DOHH2 (cell line): ENCODE data around the gene DOCK11.

Source experiments
- H3F3A ChIP-seq: fragments of 200-600 bp; sonication (generic), shearing (Covaris generic); 2 replicates; pipeline ENCODE4 v1.6.0; 2016; ENCODE audit warnings: antibody characterized with exemption, mild to moderate bottlenecking; ENCODE audit not compliant: control insufficient read depth, insufficient read depth
- H3K27ac ChIP-seq: fragments of 200-600 bp; sonication (generic); 2 replicates; pipeline ENCODE4 v1.5.1; 2014; ENCODE audit warnings: low read depth, mild to moderate bottlenecking, low read length, moderate library complexity
- H3K27me3 ChIP-seq: fragments of 200-600 bp; sonication (generic); 2 replicates; pipeline ENCODE4 v1.6.1; 2014; ENCODE audit warnings: mild to moderate bottlenecking, low read length, mixed read lengths; ENCODE audit not compliant: control insufficient read depth
- H3K36me3 ChIP-seq: fragments of 200-600 bp; sonication (generic); 2 replicates; pipeline ENCODE4 v1.6.1; 2014; ENCODE audit warnings: mild to moderate bottlenecking, low read length, moderate library complexity, mixed read lengths; ENCODE audit not compliant: control insufficient read depth
- H3K4me1 ChIP-seq: fragments of 200-600 bp; sonication (generic); 2 replicates; pipeline ENCODE4 v1.6.1; 2014; ENCODE audit warnings: mild to moderate bottlenecking, low read length, mixed read lengths; ENCODE audit not compliant: control insufficient read depth
- H3K4me2 ChIP-seq: fragments of 200-600 bp; sonication (generic); 2 replicates; pipeline ENCODE4 v1.6.0; 2014; ENCODE audit warnings: mild to moderate bottlenecking, low read length, moderate library complexity
- H3K4me3 ChIP-seq: fragments of 200-600 bp; sonication (generic); 2 replicates; pipeline ENCODE4 v1.5.1; 2014; ENCODE audit warnings: mild to moderate bottlenecking, low read length, mixed read lengths
- H3K79me2 ChIP-seq: fragments of 200-600 bp; sonication (generic); 2 replicates; pipeline ENCODE4 v1.6.1; 2014; ENCODE audit warnings: mild to moderate bottlenecking, low read length, mixed read lengths; ENCODE audit not compliant: control insufficient read depth
- H3K9me2 ChIP-seq: fragments of 200-600 bp; sonication (generic); replicated peaks from 2 replicates; pipeline ENCODE4 v1.6.1; 2014; ENCODE audit warnings: mild to moderate bottlenecking, low read length, mixed read lengths; ENCODE audit not compliant: control insufficient read depth
- H3K9me3 ChIP-seq: fragments of 200-600 bp; sonication (generic); 2 replicates; pipeline ENCODE4 v1.6.1; 2014; ENCODE audit warnings: antibody characterized with exemption, low read length, mixed read lengths; ENCODE audit not compliant: control insufficient read depth, insufficient read depth
- H4K20me1 ChIP-seq: fragments of 200-600 bp; sonication (generic); 2 replicates; pipeline ENCODE4 v1.6.0; 2014; ENCODE audit warnings: low read depth, mild to moderate bottlenecking, antibody characterized with exemption, low read length, moderate library complexity; ENCODE audit not compliant: control insufficient read depth, insufficient read depth
- EZH2phosphoT487 ChIP-seq: fragments of 200-600 bp; sonication (generic); IDR thresholded peaks from 2 replicates; pipeline ENCODE4 v1.6.1; 2017; ENCODE audit warnings: borderline replicate concordance, mild to moderate bottlenecking, antibody characterized with exemption, low read length, moderate library complexity, mixed read lengths
- TF ChIP-seq, protein P1 (sequence below): fragments of 200-600 bp; sonication (generic); IDR thresholded peaks from one replicate; pipeline ENCODE4 v1.5.1; 2014; ENCODE audit warnings: antibody characterized with exemption, mild to moderate bottlenecking, low read depth, low read length; ENCODE audit not compliant: poor library complexity, severe bottlenecking

The DOCK11 gene

DNA sequence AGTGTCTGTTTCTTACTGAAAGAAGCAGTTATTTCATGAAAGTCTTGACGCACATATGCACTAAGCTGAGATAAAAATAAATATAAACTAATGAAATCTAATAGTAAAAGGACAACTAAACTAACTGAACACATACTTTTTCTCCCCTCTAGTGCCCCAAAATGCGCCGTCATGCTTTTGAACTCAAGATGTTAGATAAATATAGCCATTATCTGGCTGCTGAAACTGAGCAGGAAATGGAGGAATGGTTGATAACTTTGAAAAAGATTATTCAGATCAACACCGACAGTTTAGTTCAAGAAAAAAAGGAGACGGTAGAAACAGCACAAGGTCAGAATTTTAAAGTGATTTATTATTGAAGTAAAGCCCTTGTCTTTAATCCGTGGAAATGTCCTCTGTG lies 70.2 kb downstream of the DOCK11 start:
- no peaks in the 10 kb centered on the region for H3F3A ChIP-seq
- no peak overlapping the region for H3K4me3 ChIP-seq
- no peaks in the 10 kb centered on the region for H3K4me1 ChIP-seq
- H3K4me2 ChIP-seq: no peak overlapping the region
- no peaks in the 10 kb centered on the region for H4K20me1 ChIP-seq
- H3K79me2 ChIP-seq: no peaks in the 10 kb centered on the region
- H3K27me3 ChIP-seq: no peaks in the 10 kb centered on the region
- H3K27ac ChIP-seq: no peak overlapping the region
- H3K9me2 ChIP-seq: no peaks in the 10 kb centered on the region
- no peaks in the 10 kb centered on the region for H3K9me3 ChIP-seq
- no peak for TF ChIP-seq EZH2phosphoT487
- TF ChIP-seq, protein P1, sequence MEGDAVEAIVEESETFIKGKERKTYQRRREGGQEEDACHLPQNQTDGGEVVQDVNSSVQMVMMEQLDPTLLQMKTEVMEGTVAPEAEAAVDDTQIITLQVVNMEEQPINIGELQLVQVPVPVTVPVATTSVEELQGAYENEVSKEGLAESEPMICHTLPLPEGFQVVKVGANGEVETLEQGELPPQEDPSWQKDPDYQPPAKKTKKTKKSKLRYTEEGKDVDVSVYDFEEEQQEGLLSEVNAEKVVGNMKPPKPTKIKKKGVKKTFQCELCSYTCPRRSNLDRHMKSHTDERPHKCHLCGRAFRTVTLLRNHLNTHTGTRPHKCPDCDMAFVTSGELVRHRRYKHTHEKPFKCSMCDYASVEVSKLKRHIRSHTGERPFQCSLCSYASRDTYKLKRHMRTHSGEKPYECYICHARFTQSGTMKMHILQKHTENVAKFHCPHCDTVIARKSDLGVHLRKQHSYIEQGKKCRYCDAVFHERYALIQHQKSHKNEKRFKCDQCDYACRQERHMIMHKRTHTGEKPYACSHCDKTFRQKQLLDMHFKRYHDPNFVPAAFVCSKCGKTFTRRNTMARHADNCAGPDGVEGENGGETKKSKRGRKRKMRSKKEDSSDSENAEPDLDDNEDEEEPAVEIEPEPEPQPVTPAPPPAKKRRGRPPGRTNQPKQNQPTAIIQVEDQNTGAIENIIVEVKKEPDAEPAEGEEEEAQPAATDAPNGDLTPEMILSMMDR: no peak
- no peaks in the 10 kb centered on the region for H3K36me3 ChIP-seq

DNA sequence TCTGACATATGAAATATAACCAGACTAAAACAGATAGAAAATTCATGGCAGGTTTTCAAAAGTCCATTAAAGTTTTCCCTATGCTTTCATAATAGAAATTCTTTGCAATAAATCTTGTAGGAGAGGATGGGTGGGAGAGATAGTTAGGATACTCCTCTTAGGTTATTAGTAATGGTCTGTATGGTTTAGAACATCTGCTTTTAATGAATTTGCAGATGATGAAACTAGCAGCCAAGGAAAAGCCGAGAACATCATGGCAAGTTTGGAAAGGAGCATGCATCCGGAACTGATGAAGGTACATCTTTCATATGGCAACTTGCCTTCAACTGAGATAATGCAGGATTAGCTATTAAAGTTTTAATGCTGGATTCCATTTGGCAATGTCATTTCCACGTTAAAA lies 70.7 kb downstream of the DOCK11 start:
- no peaks in the 10 kb centered on the region for H3K4me1 ChIP-seq
- H3K4me2 ChIP-seq: no peak overlapping the region
- no peak for TF ChIP-seq EZH2phosphoT487
- TF ChIP-seq, protein P1: no peak
- no peaks in the 10 kb centered on the region for H3K9me3 ChIP-seq
- no peak overlapping the region for H3K27ac ChIP-seq
- no peak overlapping the region for H3K4me3 ChIP-seq
- no peaks in the 10 kb centered on the region for H4K20me1 ChIP-seq
- H3F3A ChIP-seq: no peaks in the 10 kb centered on the region
- no peaks in the 10 kb centered on the region for H3K36me3 ChIP-seq
- no peaks in the 10 kb centered on the region for H3K27me3 ChIP-seq
- H3K79me2 ChIP-seq: no peaks in the 10 kb centered on the region
- H3K9me2 ChIP-seq: no peaks in the 10 kb centered on the region

DNA sequence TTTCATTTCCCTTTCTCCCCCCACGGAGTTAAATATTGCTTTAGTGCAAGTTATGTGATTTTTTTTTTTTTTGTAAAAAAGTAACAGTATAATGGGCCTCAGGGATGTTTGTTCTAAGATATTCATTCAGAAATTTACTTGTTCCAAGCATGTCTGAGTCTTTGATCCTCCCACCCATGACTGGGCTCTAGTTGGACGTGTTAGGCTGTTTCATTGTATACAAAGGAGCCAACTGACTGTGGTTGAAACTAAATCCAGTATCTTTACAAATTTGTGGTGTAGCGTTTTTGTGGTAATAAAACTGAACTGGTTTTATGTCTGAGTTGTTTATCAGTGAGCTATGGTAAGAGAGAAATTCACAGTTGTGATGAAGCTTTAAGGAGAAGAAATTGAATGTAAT lies 74.1 kb downstream of the DOCK11 start:
- TF ChIP-seq EZH2phosphoT487: no peak
- TF ChIP-seq, protein P1: no peak
- no peaks in the 10 kb centered on the region for H4K20me1 ChIP-seq
- no peaks in the 10 kb centered on the region for H3K27me3 ChIP-seq
- no peaks in the 10 kb centered on the region for H3K9me3 ChIP-seq
- no peaks in the 10 kb centered on the region; the same call in 1 of the 2 replicates for H3K36me3 ChIP-seq
- H3K79me2 ChIP-seq: no peaks in the 10 kb centered on the region
- no peaks in the 10 kb centered on the region for H3K9me2 ChIP-seq
- H3K4me1 ChIP-seq: no peaks in the 10 kb centered on the region
- no peak overlapping the region for H3K4me3 ChIP-seq
- no peaks in the 10 kb centered on the region for H3F3A ChIP-seq
- no peak overlapping the region for H3K27ac ChIP-seq
- no peak overlapping the region for H3K4me2 ChIP-seq

DNA sequence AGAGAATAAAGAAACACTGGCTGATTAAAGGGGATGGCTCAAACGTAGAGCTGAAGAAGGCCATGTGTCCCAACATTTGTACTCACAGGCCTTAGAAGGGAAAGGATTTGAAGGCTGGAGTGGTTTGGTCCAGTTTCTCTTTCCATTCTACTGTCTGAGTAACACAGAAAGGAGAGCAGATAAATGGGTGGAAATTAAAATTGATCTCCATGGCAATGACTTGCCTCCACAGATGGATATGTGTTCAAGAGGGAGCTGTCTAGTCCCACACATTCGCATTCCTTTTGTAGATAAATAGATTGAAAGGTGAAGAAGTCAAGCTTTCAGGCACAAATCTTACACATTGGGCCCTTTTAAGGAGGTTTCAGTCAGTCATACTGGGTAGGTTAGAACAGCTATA lies 74.6 kb downstream of the DOCK11 start:
- no peak for TF ChIP-seq EZH2phosphoT487
- TF ChIP-seq, protein P1: no peak
- Histone ChIP-seq H3K79me2 (no peaks in the 10 kb centered on the region), H3K9me2 (no peaks in the 10 kb centered on the region), H3K4me2 (no peak overlapping the region), H3K36me3 (no peaks in the 10 kb centered on the region; the same call in 1 of the 2 replicates), H3K9me3 (no peaks in the 10 kb centered on the region), H3K4me3 (no peak overlapping the region), H3K4me1 (no peaks in the 10 kb centered on the region), H3K27me3 (no peaks in the 10 kb centered on the region), H3F3A (no peaks in the 10 kb centered on the region), H3K27ac (no peak overlapping the region), H4K20me1 (no peaks in the 10 kb centered on the region)
